HG02884 (cell line): ENCODE measurements around the gene TMEM167A.
A peak's percentile ranks its signal among the peaks of the same experiment; 100 is the strongest.
"Not testable (repeated sequence)": the region's sequence is repeated elsewhere in the genome, so short reads cannot be mapped to it uniquely, and the experiment has no call there.

Source experiments
- ATAC-seq: cut with Tn5 transposase; IDR thresholded peaks from one replicate; pipeline ENCODE4 v1.9.1; 2021; ENCODE audit warnings: mild to moderate bottlenecking, moderate library complexity; ENCODE audit not compliant: unreplicated experiment

Gene TMEM167A

DNA sequence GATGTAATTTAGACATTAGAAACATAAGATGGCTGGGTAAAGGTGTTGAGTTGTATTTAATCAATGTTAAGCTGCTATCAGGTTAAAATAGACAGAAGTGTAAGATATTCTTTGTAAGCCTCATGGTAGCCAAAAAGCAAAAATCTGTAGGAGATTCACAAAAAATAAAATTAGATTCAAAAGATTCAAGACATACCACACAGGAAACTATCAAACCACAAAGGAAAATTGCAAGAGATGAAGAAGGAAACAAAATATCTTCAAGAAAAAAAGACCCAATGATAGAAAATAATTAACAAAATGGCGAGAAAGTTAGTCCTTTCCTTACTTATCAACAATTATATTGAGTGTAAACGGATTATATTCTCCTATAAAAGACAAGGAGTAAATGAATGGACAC is 15.4 kb upstream of the TMEM167A start:
- no peak for ATAC-seq

DNA sequence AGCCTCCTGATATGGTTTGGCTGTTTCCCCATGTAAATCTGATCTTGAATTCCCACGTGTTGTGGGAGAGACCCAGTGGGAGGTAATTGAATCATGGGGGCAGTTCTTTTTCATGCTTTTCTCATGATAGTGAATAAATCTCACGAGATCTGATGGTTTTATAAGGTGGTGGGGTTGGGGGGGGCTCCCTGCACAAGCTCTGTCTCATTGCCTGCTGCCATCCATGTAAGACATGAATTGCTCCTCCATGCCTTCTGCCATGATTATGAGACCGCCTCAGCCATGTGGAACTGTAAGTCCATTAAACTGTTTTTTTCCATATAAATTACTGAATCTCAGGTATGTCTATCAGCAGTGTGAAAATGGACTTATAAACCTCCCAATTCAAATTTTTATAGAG is 13.0 kb upstream of the TMEM167A start:
- ATAC-seq: no peak

DNA sequence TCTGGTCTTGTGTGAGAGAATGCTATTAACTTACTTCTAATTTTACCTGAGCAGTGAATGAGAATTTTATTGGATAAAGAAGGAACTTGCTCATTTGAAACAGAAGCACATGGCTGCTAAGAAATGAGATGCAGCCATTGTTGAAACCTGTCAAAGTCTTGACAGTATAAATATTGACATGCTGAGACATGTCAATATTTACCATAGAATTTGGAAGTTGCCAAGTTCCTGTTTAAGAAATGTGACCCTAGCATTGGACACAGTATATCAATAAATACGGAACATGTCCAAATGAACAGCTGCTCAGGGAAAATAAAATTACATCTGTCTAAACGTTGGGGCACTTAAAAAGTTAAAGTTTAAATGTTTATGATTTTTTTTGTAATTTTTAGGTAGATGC is 7.9 kb upstream of the TMEM167A start:
- no peak for ATAC-seq

DNA sequence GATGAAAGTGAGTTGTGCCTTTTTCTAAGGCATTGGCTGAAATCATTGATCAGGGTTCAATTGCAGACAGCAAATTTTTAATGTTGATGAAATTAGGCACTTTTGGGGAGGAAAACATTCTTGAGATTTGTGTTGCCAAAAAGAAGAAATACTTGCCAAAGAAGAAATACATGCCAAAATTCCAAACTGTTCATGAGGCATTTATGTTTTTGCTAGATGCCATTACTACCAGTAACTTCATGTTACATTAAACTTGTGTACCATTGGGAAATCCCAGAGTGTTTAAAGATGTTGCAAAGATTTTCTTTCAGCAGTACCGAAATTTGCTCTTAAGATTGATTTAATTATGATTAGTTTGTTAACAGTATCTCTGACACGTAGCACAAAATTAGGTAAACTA is 7.1 kb upstream of the TMEM167A start:
- ATAC-seq: no peak

DNA sequence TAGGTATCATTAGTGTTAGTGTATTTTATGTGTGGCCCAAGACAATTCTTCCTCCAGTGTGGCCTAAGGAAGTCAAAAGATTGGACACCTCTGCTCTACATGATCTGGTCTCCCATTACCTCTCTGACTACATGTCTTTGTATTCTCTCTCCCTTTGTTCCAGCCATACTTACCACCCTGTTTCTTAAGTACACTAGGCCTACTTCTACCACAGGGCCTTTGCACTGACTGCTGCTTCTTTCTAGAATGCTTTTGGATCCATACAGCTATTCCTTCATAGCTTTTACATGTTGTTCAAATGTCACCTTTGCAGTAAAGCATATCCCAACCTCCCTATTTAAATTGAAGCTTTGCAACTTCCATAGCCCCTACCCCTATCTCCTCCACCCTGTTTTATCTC is 5.6 kb upstream of the TMEM167A start:
- ATAC-seq: no peak

DNA sequence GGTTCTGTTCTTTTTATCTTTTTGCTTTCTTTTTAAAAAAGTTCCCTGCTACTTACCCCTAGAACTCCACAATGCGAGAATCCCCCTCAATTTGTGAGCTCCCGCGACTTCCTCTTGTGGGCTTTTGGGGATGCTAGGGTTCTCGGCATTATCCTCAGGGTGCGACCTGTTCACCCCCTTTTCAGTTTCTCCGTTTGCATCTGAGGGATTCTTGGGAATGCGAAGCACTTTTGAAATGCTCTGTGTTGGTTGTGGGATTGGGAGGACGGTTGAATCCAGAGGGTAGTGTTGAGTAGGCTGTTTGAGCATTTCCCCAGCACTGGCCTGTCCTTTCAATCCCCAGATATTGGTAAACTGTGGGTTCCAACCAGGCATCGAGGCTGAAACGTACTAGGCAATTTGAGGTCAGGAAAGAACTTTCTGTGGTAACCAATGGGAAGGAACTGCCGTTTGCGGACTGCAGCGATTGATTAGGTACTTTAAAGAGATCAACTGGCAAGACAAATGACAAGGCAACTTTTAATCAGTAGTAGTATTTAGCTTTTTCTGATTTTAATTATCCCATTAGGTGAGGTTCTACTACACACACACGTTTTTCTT is 568 bp upstream of the TMEM167A start:
- ATAC-seq: peak; percentile 7

DNA sequence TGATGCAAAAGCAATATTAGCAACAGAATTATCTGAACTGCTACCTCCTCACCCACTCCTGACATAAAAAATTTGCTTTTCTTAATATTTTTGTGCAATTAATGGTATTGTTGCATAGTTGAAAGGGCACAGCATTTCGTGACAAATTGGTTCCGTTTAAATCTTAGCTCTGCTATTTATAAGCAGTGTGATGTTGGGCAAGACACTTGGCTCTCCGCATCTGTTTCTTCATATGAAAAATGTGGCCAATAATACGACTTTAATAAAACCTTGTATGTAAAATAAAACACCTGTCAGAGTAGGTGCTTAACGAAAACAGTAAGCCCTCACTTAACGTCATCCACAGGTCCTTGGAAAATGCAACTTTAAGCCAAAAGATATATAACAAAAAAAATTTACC is 4.2 kb downstream of the TMEM167A start:
- no peak for ATAC-seq

DNA sequence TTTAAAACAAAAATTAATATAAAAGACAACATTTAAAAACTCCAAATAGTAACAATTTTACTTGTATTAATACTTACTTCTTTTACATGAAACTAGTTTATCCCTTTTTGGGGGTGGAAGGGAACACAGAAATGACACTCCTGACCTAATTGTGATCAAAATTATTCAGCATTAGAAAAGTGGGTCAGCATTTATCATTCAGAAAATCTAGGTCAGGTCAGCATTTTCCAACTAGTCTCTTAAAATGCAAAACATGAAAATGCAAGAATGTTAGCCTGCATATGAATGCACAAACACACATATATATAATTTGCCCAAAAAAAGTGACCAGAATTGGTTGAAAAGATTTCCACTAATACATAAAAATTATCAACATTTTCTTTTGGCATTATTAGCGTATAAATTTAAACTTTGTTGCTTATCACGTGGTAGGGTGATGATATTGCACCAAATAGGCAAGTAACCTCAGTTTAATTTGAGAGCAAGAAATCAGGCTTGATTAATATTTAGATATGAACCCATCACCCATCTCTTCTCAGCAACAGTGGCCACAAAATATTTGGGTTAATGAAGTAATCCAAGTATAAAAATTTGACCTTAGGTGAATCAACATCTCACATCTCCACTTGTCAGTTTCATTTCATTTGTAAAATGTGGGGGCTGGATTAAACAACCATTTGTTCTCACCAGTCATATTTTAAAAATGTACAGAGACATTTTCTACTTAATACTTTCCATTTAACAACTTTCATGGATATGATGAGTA is 5.7 kb downstream of the TMEM167A start:
- no peak for ATAC-seq

DNA sequence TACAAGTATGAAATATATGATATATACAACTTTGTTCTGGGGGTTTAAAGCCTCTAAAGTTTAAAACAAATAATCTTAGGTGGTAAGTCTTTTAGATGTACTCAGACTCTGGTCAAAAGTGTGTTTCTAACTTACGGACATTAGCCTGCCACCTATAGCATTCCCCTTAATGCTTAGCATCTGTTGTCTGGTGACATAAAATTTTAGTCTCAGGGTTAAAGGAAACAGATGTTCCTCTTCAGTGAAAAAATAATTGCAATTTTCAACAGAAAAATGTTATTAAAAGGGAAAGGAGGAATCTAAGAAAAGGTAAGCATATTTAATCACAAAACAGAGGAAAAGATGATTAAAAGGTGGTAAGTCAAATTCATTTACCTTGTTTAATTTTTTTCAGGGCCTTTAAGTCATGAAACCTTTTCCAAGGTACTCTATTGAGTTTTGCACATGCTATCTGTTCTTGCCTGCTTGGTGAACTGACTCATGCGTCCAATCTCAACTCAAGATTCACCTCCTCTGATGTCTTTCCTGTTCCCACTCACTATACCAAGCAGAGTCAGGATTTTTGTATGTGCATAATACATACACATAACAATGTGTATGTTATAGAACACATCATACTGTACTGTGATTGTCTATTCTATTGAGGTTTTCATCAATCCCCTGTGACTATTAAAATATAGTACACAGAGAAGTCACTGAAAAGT is 7.9 kb downstream of the TMEM167A start:
- no peak for ATAC-seq

DNA sequence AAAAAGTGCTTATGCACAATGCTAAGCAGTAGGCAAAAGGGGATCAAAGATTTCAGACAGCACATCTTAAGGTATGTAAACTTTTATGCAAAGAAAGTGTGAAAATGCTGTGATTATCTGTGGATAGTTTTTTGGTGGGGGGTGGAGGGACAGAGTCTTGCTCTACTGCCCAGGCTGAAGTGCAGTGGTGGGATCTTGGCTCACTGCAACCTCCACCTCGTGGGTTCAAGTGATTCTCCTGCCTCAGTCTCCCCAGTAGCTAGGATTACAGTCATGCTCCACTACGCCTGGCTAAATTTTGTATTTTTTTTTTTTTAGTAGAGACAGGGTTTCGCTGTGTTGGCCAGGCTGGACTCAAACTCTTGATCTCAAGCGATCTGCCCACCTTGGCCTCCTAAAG is 9.8 kb downstream of the TMEM167A start:
- ATAC-seq: not testable (repeated sequence)

DNA sequence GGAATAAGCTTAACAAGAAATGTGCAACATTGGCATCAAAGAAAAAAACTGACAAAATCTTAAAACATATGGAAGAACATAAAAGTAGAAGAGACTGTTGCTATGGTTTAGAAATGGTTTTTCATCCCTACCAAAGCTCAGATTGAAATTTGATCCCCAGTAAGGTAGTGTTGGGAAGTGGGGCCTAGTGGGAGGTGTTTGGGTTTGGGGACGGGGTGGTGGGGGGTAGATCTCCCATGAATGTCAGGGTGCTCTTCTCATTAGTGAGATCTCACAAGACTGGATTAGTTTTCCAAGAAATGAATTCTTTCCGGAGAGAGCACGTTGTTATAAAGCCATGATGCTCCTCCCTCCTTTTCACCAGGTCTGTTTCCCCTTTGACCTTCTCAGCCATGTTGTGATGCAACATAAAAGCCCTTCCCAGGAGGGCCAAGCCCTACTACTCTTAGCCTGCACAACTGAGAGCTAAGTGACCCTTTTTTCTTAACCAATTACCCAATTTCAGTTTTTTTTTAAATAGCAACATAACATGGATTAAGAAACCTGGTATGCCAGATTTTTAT is 10.6 kb downstream of the TMEM167A start:
- no peak for ATAC-seq

DNA sequence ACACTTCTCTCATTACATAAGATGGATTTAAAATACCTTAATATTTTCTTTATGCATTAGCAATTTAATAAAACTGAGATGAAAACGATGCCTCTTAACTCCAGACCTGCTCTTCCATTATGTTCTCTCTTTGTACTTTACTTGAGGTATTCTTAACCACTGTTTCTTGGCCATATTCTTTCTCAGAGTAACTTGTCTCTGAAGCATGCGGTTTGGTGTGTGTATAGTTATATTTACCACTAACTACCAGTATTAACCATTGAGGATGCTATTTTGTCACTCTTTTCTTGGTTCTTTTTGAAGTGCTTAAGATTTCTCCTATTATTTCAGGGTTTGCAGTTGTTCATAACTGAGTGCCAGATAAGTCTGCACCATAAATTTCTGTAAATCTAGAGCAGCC is 17.9 kb downstream of the TMEM167A start:
- no peak for ATAC-seq

DNA sequence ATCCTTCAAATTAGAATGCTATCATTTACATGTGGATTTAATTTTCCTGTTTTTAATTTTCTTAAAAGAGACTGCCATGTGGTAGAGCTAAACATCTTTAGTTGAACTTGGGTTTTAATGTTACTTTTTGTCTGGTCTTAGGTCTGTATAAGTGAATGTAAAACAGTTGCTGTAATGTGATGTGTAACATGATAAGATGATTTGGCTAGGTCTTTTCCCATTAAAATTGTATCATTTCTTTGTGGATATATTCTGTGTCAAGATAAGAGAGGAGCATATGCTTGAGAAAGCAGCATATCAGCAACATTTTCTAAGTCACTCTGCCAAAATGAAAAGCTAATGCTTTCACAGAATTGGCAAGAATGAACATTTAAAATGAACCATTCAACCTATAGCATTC is 18.5 kb downstream of the TMEM167A start:
- no peak for ATAC-seq

DNA sequence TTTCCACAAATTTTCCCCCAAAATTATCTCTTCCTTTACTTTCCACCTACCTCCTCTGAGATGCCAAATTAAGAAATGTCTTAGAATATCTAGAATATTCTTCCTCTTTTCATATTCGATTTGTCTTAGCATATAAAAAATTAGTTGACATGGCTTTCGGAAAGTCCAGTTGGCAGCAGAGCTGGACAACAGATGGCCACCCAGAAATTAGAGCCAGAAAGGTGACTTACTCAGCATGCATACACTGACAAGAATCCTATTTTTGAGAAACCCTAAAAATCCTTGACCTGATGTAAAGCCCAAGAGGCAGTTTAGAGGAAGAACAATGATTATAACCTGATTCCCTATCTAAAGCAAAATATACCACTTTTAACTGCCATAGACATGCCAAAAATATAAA is 22.0 kb downstream of the TMEM167A start:
- ATAC-seq: no peak

DNA sequence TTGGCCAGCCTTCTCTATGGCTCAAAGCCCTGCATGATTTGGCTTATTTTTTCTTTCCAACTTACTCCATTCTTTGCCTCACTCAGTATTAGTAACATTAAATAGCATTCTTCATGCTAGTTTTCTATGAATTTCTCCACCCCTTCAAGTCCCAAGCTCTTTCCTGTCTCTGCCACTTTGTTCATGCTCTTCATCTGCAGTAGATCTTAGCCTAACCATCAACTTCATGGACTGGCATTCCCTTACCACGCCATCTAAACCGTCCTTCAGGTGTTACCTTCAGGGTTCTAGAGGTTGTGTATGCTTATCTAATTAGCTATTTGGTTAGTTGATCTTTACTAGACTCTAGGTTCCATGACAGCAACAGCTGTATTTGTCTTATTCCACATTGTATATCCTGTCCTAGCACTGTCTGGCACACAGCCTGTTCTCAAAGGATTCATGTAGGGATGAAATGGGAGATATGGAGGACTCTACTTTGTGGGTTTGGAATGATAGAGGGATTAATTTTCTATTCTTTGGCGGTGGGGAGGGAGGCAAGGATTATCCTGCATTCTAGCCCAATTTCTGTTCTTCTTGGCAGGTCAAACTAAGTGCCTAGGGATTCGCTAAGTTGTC is 26.4 kb downstream of the TMEM167A start:
- ATAC-seq: no peak

DNA sequence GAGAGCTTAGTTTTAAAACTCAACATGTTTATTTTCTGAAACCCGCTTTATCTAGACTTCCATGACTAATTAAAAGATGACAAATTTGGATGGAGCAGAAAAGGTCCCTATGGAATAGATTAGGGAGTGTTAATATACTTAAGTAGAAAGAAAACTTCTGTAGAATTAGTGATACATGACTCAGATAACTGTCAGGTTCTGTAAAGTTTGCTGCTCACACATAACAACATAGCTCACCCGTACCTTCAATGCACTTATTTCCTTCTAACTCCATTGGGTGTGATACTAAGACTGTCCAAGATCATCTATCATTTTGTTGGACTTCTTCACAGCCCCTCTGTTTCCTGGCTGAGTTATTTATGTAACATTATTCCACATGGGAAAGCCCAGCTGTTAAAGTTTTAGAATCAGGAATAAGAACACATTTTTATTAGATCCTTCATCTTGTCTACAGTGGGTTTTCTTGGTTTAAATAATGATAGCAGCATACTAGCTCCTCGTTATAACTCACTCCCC is 27.8 kb downstream of the TMEM167A start:
- ATAC-seq: no peak

DNA sequence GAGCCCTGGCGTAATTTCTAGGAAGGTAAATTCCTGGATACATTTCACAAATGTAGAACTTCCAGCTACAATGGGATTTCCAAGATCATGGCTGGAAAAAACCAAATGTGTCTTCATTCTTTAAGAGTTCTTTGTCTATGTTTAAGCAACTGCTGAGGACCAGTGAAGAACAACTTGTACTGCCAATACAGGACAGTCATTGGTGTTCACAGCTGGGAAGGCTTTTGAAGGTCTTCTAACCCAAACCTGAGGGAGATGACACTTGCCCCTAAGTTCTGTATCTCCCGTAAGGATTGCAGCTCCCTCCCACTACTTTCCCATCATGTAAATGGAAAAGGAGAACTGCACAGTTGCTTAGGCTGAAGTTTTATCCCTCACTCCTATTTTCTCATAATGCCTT is 28.4 kb downstream of the TMEM167A start:
- ATAC-seq: no peak

DNA sequence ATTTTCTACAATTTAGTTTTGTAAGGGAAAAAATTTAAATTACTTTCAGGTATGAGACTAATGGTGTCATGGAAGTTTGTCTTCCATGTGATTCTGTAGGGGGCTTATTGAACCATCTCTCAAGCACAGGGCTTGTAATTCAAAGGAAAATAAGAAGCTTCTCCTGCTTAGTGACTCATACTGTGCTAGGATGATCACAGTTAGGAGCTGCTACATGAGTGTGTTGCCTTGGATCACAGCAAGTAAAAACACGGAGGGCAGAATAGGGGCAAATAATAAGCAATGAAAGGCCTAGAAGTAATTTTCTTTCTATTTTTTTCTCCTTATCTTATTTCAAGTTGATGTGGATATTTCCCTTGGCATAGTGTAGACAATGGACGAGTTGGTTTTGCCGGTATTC is 28.9 kb downstream of the TMEM167A start:
- ATAC-seq: no peak

DNA sequence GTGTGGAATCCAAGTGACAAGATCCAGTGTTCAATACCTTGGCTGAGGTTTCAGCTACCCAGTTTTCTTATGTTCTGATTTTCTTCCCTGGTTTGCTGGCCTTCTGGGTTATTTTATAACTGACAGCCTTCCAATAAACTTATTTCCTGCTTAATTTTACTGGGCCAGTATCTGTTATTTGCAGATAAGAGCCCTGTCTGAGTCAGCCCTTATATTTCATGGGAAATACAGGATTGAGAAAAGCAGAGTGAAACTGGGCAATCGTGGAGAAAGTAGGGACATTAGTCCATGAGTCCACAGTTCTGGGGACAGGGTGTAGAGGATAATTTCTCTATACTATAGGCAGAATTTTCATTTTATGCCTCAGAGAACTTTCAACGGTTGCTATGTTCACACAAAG is 32.3 kb downstream of the TMEM167A start:
- no peak for ATAC-seq

DNA sequence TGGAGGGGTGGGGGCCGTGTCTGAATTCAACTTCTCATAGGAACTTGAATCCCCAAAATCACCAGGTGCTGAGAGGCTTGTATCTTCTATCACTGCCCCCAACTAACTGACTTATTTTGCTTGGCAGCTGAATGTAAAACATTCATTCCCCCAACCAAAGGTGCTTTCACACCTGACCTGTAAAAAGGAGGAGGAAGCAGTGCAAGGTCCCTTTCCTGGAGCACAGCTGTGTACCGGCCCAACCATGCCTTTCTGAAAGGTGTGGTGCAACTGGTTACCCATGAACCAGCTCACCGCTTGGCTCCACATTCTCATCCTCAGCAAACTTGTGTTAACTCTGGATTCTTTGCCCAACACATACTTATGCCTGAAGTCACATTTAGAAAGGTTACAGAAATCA is 34.7 kb downstream of the TMEM167A start:
- no peak for ATAC-seq

DNA sequence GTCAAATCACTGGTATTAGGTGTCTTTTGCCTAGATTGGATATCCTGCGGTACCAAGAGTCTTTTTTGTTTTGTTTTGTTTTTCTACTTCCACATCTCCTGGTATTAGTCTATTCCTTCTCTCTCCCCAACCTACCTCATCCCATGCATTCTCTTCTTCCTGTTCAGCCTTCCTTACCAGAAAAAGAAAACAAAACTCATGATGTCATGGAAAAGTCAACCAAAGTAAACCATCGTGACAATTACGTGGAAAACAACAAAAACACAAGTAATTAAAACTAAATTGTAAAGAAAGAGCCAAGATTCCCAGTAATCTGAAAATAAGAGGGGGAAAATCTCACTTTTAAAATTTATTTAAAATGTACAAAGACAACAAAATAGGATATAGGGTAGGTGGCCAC is 38.3 kb downstream of the TMEM167A start:
- ATAC-seq: no peak
